Panc1 (cell line): ENCODE measurements around the gene SPECC1. TPM values are rescaled to one million over a fixed set of nuclear protein-coding genes. Genes with fewer than 3 reads are reported as not detected.

Source experiments
- ATAC-seq: fragments of 200-7000 bp; cut with Tn5 transposase; 2 replicates; pipeline ENCODE4 v1.9.1; 2020; ENCODE audit warnings: mild to moderate bottlenecking, moderate library complexity
- BruUV-seq: library from RNA; stranded (reverse); fragments of 400-500 nt; replicated peaks from 2 replicates; lab custom pipeline; 2021; lab: Mats Ljungman, UMichigan
- CTCF ChIA-PET: fragments of 300-600 bp; sonication (Branson Sonifier 250); formaldehyde crosslinking; loops from one replicate; lab custom pipeline; 2022; ENCODE audit warnings: antibody characterized with exemption; lab: Charles Lee
- POLR2A ChIA-PET: fragments of 300-600 bp; sonication (Branson Sonifier 250); formaldehyde crosslinking; loops from one replicate; lab custom pipeline; 2022; ENCODE audit warnings: antibody characterized with exemption; lab: Charles Lee
- DNase-seq: peaks from one replicate; pipeline ENCODE4 v3.0.0-alpha.2; 2010; ENCODE audit warnings: low read depth, low spot score
- H3K27ac ChIP-seq: 2 replicates; pipeline ENCODE4 v1.5.1; 2011; ENCODE audit warnings: mild to moderate bottlenecking, low read length, inconsistent platforms
- H3K27me3 ChIP-seq: fragments of 200-500 bp; sonication (Bioruptor generic); 2 replicates; pipeline ENCODE4 v1.6.0; 2014; ENCODE audit warnings: low read length, inconsistent platforms; ENCODE audit not compliant: control insufficient read depth, insufficient read depth
- H3K36me3 ChIP-seq: fragments of 200-500 bp; sonication (Bioruptor generic); 2 replicates; pipeline ENCODE4 v1.5.1; 2014; ENCODE audit warnings: inconsistent platforms, mild to moderate bottlenecking, low read length, moderate library complexity; ENCODE audit not compliant: control insufficient read depth, insufficient read depth
- H3K4me1 ChIP-seq: 2 replicates; pipeline ENCODE4 v1.5.1; 2011; ENCODE audit warnings: inconsistent platforms, mild to moderate bottlenecking, low read length, moderate library complexity; ENCODE audit not compliant: control insufficient read depth, insufficient read depth
- H3K4me3 ChIP-seq, 2 experiments: 2 replicates each; pipeline ENCODE4 v1.5.1; 2011 to 2012; ENCODE audit warnings: low read depth in 2 of 2, low read length in 2 of 2, mild to moderate bottlenecking in 2 of 2, inconsistent platforms in 1 of 2, moderate library complexity in 1 of 2
- H3K9me3 ChIP-seq: fragments of 200-500 bp; sonication (Bioruptor generic); 2 replicates; pipeline ENCODE4 v1.5.1; 2014; ENCODE audit warnings: low read depth, mild to moderate bottlenecking, inconsistent platforms, low read length, moderate library complexity; ENCODE audit not compliant: control insufficient read depth, insufficient read depth
- POLR2AphosphoS5 ChIP-seq: IDR thresholded peaks from 2 replicates; pipeline ENCODE4 v1.6.1; 2012; ENCODE audit warnings: mild to moderate bottlenecking, low read depth, low read length, moderate library complexity
- SIN3A ChIP-seq: IDR thresholded peaks from 2 replicates; pipeline ENCODE4 v1.6.1; 2012; ENCODE audit warnings: low read depth, mild to moderate bottlenecking, low read length, moderate library complexity, borderline replicate concordance; ENCODE audit not compliant: insufficient read depth
- TCF7L2 ChIP-seq: IDR thresholded peaks from 2 replicates; pipeline ENCODE4 v1.6.1; 2011; ENCODE audit warnings: mild to moderate bottlenecking, low read depth, low read length, inconsistent platforms
- in situ Hi-C: cut with HindIII; loops from 2 replicates; pipeline ENCODE4 v1.10.0; 2016; ENCODE audit warnings: low sequenced_read_pairs, low pct_unique_long_range_greater_than_20kb
- intact Hi-C: fragments of 100-400 bp; cut with micrococcal nuclease; formaldehyde crosslinking; loops from one replicate; pipeline ENCODE4 v1.10.0; 2022; ENCODE audit not compliant: unreplicated experiment
- total RNA-seq: library from RNA; stranded (reverse); gene quantifications from one replicate; pipeline ENCODE4 v1.2.1, GENCODE V29; 2021; ENCODE audit not compliant: unreplicated experiment
- TF ChIP-seq, protein P1 (sequence below), 2 experiments: IDR thresholded peaks; 2 replicates each; pipeline ENCODE4 v1.6.1; 2011 to 2012; ENCODE audit warnings: low read depth in 2 of 2, control low read depth in 1 of 2, low read length in 1 of 2, mild to moderate bottlenecking in 1 of 2, moderate library complexity in 1 of 2; ENCODE audit not compliant: insufficient read depth in 1 of 2
- TF ChIP-seq, protein P2 (sequence below): fragments of 450-650 bp; IDR thresholded peaks from 2 replicates; pipeline ENCODE4 v1.5.1; 2017; ENCODE audit warnings: mild to moderate bottlenecking

SPECC1 gene
- total RNA-seq, 1 experiment from 2014 or later = 80.8 TPM

DNA sequence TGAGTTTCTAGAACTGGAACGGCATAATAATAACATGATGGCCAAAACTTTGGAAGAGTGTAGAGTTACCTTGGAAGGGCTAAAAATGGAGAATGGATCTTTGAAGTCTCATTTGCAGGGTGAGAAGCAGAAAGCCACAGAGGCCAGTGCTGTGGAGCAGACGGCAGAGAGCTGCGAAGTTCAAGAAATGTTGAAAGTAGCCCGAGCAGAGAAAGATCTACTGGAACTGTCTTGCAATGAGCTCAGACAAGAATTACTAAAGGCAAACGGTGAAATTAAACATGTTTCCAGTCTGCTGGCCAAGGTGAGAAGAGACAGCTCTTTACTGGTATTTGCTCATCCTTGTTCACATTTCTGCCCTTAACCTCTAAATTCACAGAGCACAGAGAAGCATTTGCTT lies 196.4 kb downstream of the SPECC1 start:
- H3K9me3 ChIP-seq = no peaks in the 10 kb centered on the region
- intact Hi-C loops = no loop called here
- ChIA-PET CTCF (interaction anchor here (0.6 kb wide), 1 partner anchor 323 kb away, joined by 4 read pairs; no protein-coding TSS in a partner anchor), POLR2A (interaction anchor here (0.6 kb wide), 1 partner anchor 39 kb away, joined by 3 read pairs; no protein-coding TSS in a partner anchor)
- ATAC-seq (no peak), DNase-seq (no peak)
- H3K36me3 ChIP-seq = no peaks in the 10 kb centered on the region; the same call in 1 of the 2 replicates
- no peak overlapping the region for H3K27ac ChIP-seq
- H3K27me3 ChIP-seq = no peaks in the 10 kb centered on the region
- peaks cover 27% of the 10 kb centered on the region for H3K4me1 ChIP-seq
- no TSS peak for BruUV-seq
- TF ChIP-seq, protein P1, sequence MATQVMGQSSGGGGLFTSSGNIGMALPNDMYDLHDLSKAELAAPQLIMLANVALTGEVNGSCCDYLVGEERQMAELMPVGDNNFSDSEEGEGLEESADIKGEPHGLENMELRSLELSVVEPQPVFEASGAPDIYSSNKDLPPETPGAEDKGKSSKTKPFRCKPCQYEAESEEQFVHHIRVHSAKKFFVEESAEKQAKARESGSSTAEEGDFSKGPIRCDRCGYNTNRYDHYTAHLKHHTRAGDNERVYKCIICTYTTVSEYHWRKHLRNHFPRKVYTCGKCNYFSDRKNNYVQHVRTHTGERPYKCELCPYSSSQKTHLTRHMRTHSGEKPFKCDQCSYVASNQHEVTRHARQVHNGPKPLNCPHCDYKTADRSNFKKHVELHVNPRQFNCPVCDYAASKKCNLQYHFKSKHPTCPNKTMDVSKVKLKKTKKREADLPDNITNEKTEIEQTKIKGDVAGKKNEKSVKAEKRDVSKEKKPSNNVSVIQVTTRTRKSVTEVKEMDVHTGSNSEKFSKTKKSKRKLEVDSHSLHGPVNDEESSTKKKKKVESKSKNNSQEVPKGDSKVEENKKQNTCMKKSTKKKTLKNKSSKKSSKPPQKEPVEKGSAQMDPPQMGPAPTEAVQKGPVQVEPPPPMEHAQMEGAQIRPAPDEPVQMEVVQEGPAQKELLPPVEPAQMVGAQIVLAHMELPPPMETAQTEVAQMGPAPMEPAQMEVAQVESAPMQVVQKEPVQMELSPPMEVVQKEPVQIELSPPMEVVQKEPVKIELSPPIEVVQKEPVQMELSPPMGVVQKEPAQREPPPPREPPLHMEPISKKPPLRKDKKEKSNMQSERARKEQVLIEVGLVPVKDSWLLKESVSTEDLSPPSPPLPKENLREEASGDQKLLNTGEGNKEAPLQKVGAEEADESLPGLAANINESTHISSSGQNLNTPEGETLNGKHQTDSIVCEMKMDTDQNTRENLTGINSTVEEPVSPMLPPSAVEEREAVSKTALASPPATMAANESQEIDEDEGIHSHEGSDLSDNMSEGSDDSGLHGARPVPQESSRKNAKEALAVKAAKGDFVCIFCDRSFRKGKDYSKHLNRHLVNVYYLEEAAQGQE (IDR thresholded peaks at IDR 0.05; ENCODE audit: insufficient read depth in 1 of 2, low read depth in 2 of 2, low read length in 1 of 2) = no peak
- no peak for TF ChIP-seq TCF7L2
- in situ Hi-C loops = no loop called here
- H3K4me3 ChIP-seq = no peak overlapping the region

DNA sequence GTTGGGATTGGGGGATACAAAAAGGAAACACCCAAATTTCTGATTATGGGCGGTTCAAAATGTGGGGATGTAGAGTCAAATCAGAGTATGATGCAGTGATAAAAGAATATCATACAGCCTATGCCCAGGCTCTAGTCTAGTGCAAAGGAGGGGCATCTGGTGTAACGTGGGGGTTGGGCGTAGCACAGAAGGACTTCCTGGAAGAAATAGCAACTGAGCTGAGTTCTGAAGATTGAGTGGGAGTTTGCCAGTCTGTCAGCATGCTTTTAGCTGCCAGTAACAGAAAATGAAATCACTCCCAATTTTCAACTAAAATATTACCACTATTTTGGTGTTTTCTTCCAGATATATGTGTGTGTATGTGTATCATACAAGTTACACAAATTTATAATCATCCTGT lies 196.9 kb downstream of the SPECC1 start:
- BruUV-seq = no TSS peak
- TF ChIP-seq, protein P1 (IDR thresholded peaks at IDR 0.05; ENCODE audit: insufficient read depth in 1 of 2, low read depth in 2 of 2, low read length in 1 of 2) = no peak
- no peak for TF ChIP-seq SIN3A
- TF ChIP-seq, protein P2, sequence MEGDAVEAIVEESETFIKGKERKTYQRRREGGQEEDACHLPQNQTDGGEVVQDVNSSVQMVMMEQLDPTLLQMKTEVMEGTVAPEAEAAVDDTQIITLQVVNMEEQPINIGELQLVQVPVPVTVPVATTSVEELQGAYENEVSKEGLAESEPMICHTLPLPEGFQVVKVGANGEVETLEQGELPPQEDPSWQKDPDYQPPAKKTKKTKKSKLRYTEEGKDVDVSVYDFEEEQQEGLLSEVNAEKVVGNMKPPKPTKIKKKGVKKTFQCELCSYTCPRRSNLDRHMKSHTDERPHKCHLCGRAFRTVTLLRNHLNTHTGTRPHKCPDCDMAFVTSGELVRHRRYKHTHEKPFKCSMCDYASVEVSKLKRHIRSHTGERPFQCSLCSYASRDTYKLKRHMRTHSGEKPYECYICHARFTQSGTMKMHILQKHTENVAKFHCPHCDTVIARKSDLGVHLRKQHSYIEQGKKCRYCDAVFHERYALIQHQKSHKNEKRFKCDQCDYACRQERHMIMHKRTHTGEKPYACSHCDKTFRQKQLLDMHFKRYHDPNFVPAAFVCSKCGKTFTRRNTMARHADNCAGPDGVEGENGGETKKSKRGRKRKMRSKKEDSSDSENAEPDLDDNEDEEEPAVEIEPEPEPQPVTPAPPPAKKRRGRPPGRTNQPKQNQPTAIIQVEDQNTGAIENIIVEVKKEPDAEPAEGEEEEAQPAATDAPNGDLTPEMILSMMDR = no peak
- TF ChIP-seq POLR2AphosphoS5 = no peak
- TF ChIP-seq TCF7L2 = no peak

More for the DNA sequence above, 196.9 kb downstream of the SPECC1 start:
- Histone ChIP-seq H3K9me3 (no peaks in the 10 kb centered on the region), H3K4me3 (no peak overlapping the region), H3K27me3 (no peaks in the 10 kb centered on the region), H3K36me3 (no peaks in the 10 kb centered on the region; the same call in 1 of the 2 replicates), H3K4me1 (peaks cover 26% of the 10 kb centered on the region), H3K27ac (no peak overlapping the region; the same call in 1 of the 2 replicates)
- ATAC-seq = no peak
- in situ Hi-C loops (no loop called here), intact Hi-C loops (no loop called here)
- ChIA-PET CTCF (no interaction called here), POLR2A (interaction anchor here (0.6 kb wide), 1 partner anchor 229 kb away, joined by 4 read pairs; no protein-coding TSS in a partner anchor)
- DNase-seq = no peak
